ENCODE results near the gene BTC. TPM values are rescaled to one million over a fixed set of nuclear protein-coding genes. Genes with fewer than 3 reads are reported as not detected.
"Not testable (repeated sequence)": the region's sequence is repeated elsewhere in the genome, so short reads cannot be mapped to it uniquely, and the experiment has no call there.

The BTC gene
- total RNA-seq, result 4.1 TPM

DNA sequence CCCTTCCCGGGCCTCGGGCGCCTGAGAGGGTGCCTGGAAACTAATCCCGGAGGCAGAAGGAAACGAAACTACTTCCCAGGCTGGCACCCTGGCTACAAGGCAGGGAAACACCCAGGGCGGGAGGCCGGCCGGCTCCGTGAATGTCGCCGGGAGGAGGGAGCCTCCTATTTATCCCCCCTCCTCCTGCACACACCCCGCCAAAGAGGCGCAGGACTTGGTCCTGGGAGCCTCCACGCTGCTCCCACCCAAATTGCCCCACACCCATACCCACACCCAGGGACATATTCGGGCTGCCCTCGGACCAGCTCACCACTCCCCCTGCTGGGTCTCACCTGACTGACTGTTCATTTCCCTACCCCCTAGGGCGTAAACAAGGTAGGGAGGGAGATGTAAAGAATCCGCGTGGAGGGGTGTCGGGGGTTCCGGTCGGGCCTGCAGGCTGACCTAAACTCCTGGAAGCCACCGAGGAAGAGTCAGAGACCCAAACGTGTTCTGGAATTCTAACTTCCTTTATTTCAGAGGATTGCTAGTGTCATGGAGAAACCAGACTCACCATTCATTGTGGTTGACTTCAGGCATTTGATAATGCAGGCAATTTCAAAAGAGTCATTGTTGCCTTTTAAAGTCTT, at the start of gene BTC:
Gene BTC (minus strand): TSS at position 142 of the 629 bp plus-strand sequence. CDS start 198 bp downstream, outside the sequence.
- DNase-seq, result no peak

GRCh38 chr4:74840936-74841509, 46.7 kb upstream of the BTC start:
- DNase-seq, result peak; percentile 74

DNA sequence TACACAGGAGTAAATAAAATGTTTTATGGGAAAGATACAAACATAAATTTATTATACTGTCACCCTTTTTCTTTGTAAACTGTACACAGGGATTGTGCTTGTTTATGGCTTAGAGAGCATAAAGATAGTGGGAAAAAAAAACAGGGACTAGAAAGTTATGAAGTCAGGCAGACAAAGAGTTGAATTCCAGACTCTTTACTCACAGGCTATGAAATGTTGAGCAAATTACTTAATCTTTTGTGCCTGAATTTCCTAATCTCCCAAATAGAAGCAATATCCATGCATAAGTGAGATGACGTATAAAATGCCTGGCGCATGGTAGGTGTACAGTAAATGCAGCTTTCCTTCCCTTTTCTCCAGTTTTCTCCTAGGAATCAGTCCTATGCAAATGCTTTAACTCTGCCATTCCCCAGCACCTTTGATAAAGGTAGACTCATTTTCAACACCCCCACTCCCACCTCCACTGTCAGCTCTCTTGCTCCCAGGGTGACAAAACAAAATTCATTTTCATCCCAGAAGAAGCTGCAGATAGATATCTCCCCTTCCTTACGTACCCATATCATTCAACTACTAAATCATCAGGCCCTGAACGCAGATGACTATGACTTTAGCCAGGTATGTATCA, 44.5 kb upstream of the BTC start:
- no peak for DNase-seq

GRCh38 chr4:74830928-74831327, 36.6 kb upstream of the BTC start:
- no peak for DNase-seq

DNA sequence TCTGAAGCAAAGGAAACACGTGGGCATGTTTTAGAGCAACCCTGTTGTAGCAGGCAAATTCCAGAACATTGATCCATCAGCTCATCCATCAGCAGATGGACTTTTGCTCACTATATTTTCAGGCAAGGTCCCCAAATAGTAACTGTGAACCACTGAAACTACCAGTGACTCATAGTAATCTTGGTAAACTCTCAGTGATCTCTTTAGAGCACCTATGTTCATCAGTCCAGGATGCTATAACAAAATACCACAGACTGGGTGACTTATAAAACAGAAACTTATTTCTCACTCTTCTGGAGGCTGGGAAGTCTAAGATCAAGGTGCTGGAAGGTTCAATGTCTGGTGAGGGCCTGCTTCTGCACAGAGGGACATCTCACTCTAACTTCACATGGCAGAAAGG, 28.9 kb upstream of the BTC start:
- no peak for DNase-seq

DNA sequence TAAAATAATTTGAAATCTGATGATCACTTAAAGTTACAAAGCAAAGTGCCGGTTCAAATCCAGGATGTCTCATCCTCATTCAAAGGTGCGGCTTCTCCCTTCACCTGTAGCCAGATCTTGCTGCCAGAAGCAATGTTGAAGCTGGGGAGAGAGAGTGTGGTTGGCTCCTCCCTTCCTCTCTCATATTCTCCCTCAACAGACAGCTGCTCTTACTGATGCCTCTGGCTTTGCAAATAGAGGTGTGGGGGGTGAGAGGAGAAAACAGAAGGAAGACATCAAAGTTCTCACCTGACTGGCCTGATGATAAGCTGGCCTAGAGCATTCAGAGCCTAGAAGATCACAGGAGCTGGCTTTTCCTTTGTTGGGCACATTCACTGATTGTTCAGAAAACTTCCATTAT, 28.3 kb upstream of the BTC start:
- DNase-seq, result no peak

DNA sequence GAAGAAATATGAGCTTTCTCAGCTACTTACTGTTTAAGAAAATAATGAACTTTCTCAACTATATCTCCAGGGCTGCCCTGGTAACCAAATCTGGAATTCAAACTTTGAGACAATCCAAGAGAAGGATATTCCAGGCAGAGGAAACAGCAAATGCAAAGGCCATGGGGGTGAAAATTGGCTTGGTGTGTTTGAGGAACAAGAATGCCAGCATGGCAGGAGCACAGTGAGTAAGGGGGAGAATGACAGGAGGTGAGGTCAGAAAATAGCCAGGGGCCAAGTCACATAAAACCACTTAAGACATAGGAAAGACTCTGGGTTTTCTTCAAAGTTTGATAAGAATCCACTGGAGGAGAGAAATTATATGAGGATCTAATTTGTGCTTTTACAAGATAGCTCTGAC, 27.2 kb upstream of the BTC start:
- no peak for DNase-seq

DNA sequence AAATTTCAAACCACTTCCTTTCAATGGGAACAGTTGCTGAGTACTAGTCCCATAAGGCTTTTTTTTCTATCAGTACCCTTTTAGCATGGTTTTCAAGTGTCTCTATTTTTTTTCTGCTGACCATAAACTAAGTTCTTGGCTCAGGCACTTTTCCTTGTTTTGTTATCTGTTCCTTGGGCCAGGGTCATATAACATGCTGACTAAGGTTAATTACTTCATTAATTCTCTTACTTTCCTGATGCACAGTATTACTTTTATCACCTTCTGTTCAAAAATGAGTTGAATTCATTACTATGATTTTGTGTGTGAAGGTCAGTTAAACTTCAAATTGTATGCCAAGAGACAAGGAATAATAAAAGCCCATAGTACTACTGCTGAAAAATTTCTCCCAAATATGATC, 19.7 kb upstream of the BTC start:
- no peak for DNase-seq

DNA sequence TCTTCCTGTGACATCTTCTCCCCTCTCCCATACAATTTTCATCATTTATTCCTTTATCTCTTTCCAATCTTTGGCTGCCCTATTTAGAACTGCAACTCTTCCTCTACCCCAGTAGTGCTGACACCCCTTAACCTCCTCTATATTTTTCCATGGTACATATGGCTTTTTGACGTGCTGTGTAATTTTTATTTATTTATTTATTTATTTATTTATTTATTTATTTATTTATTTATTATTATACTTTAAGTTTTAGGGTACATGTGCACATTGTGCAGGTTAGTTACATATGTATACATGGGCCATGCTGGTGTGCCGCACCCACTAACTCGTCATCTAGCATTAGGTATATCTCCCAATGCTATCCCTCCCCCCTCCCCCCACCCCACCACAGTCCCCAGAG, 17.7 kb upstream of the BTC start:
- not testable (repeated sequence) for DNase-seq

GRCh38 chr4:74805601-74806000, 11.3 kb upstream of the BTC start:
- no peak for DNase-seq

DNA sequence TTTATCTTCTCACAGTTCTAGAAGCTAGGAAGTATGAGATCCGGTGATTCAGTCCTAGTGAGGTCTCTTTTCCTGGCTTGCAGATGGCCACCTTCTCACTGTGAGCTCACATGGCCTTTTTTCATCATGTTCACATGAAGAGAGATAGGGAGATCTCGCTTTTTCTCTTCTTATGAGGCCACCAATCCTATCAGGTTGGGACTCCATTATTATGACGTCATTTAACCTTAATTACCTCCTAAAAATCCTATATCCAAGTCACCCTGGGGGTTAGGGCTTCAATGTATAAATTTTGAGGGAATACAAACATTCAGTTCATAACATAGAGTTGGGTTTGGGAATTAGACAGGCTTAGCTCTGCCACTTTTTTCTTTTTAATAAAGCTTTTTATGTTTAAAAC, 6.0 kb upstream of the BTC start:
- DNase-seq, result no peak

GRCh38 chr4:74796631-74797030, 2.3 kb upstream of the BTC start:
- DNase-seq, result no peak

- DNase-seq, result no peak
These were observed 454 bp downstream of the BTC start for GRCh38 chr4:74793757-74794381.

DNA sequence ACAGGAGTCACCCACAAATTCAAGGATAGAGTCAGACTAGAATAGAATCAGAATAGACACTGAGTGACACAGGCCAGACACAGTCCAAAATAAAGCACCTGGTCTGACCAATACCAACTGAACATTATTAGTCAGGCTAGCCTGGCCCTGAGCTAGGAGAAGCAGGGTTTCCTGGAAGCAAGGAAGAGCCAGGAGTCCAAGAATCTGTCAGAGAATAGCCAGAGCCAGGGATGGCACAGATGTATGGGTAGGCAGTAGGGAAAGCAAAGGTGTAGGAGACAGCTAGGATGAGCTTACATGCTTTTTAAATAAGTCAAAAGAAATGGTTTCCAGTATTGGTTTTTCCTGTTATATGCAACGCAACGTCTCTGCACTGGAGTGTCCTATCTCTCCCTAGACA, 3.7 kb downstream of the BTC start:
- DNase-seq, result no peak

DNA sequence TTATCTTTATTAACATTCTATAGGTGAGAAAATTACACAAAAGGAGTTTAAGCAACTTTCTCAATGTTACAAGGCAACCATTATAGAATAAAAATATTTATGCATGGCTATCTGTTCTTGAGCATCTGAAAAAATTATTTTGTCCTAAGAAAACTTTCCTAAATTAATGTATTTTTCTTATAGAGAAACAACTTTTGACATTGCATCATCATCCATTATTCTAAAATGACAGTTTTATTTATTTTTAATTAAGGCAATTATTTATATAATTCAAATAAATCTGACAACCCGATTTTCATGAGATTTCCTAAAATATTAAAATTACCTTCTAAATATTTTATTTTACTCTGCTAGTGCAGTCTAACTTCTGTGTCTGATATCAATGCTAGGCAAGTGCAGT, 4.8 kb downstream of the BTC start:
- DNase-seq, result no peak

- DNase-seq, result no peak
These were observed 16.8 kb downstream of the BTC start for GRCh38 chr4:74777531-74777930.

DNA sequence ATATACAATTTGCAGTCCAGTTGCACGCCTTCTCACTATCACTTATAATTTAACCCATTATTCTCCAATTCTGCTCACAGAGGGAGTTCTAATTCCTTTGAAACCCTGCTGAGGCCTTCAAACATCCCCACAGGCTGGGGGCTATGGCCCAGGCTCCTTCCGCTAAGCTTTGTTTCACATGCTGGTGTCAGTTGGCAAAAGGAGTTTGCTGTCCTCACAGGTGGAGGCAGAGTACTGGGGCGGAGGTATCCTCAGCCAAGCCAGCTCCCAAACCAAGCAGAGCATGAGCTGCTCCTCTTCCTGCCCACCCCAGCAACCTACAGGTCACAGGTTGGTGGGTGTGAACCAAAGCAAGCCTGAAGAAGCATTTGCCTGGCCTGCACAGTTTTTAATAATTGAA, 21.5 kb downstream of the BTC start:
- DNase-seq, result no peak

GRCh38 chr4:74772106-74772505, 22.2 kb downstream of the BTC start:
- no peak for DNase-seq

GRCh38 chr4:74770226-74770910, 24.0 kb downstream of the BTC start:
- no peak for DNase-seq

- no peak for DNase-seq
These were observed 25.3 kb downstream of the BTC start for GRCh38 chr4:74768857-74769525.

DNA sequence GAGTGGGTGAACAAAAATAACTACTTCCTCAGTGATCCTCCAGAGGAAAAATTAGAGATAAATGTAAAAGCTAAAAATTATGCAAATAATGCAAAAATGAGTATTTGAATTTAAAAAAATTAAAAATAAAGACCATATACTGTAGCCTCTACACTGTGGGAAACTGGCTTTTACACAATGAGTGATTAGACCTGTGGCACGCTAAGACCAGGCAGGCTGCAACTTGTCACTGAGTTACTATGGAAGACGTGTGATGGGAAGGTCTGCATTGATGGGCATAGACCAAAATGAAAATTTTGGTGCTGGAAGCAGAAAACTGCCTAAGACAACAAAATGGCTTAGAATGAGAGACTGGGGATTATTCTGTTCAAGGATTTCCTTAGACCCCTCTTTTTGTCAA, 30.2 kb downstream of the BTC start:
- no peak for DNase-seq

DNA sequence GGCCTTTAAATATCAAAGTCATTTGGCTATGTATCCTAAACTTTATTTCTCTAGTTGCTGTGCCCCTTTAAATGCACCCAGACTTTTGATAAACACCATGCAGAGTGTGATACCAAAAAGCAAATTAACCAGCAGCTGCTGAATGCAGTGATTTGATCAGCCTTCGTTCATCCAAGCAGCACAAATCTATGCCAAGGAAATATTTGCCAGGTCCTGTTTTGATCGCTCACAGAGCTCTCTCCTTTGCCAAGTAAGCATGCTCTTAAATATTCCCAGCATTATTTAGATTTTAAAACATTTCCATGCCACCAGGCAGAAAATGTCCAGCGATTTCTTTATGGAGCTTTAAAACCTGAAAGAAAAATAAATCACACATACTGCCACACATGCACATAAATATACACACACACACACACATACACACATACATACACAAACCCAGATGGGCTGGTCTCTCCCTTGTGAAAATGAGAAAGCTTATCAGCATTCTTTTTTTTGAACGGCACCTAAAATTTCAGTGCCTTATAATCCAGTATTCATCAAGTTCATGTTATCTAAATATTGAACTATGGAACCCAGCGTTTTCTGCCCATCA, 35.7 kb downstream of the BTC start:
- DNase-seq, result peak; percentile 10

Data from skin of body (tissue), 2 donors.